ENCODE results near the gene TEAD1. TPM values are rescaled to one million over a fixed set of nuclear protein-coding genes. Genes with fewer than 3 reads are reported as not detected.

Gene TEAD1
- polyA plus RNA-seq, 1 donor: 94.4 TPM

- DNase-seq: no peak
These were observed 223.6 kb downstream of the TEAD1 start for GRCh38 chr11:12897867-12898266.

GRCh38 chr11:12900496-12900895 is 226.3 kb downstream of the TEAD1 start:
- no peak for DNase-seq

GRCh38 chr11:12901272-12901671 is 227.1 kb downstream of the TEAD1 start:
- DNase-seq: no peak

GRCh38 chr11:12901874-12902481 is 227.8 kb downstream of the TEAD1 start:
- no peak for DNase-seq

GRCh38 chr11:12902791-12903486 is 228.7 kb downstream of the TEAD1 start:
- no peak for DNase-seq

GRCh38 chr11:12905435-12905834 is 231.2 kb downstream of the TEAD1 start:
- DNase-seq: no peak

- no peak for DNase-seq
These were observed 232.3 kb downstream of the TEAD1 start for GRCh38 chr11:12906501-12906900.

GRCh38 chr11:12909879-12910278 is 235.7 kb downstream of the TEAD1 start:
- no peak for DNase-seq

GRCh38 chr11:12914400-12914912 is 240.2 kb downstream of the TEAD1 start:
- DNase-seq: peak; percentile 57

- no peak for DNase-seq
These were observed 240.9 kb downstream of the TEAD1 start for GRCh38 chr11:12915093-12915492.

GRCh38 chr11:12917822-12918221 is 243.6 kb downstream of the TEAD1 start:
- DNase-seq: no peak

GRCh38 chr11:12918667-12919066 is 244.4 kb downstream of the TEAD1 start:
- DNase-seq: no peak

GRCh38 chr11:12922418-12922817 is 248.2 kb downstream of the TEAD1 start:
- no peak for DNase-seq

- DNase-seq: no peak
These were observed 248.8 kb downstream of the TEAD1 start for GRCh38 chr11:12922980-12923507.

- no peak for DNase-seq
These were observed 250.4 kb downstream of the TEAD1 start for GRCh38 chr11:12924650-12925049.

- no peak for DNase-seq
These were observed 251.3 kb downstream of the TEAD1 start for GRCh38 chr11:12925520-12925919.

- no peak for DNase-seq
These were observed 253.0 kb downstream of the TEAD1 start for GRCh38 chr11:12927221-12927620.

- DNase-seq: no peak
These were observed 253.7 kb downstream of the TEAD1 start for GRCh38 chr11:12927886-12928285.

GRCh38 chr11:12930850-12931249 is 256.6 kb downstream of the TEAD1 start:
- no peak for DNase-seq

- DNase-seq: no peak
These were observed 258.3 kb downstream of the TEAD1 start for GRCh38 chr11:12932485-12932884.

- no peak for DNase-seq
These were observed 262.0 kb downstream of the TEAD1 start for GRCh38 chr11:12936200-12936599.

GRCh38 chr11:12938590-12939247 is 264.5 kb downstream of the TEAD1 start:
- no peak for DNase-seq

GRCh38 chr11:12941671-12942070 is 267.4 kb downstream of the TEAD1 start:
- DNase-seq: no peak

Data from left kidney (tissue), 2 donors.